Measurements from ENCODE around the gene AMZ2.
"Not testable (repeated sequence)": the region's sequence is repeated elsewhere in the genome, so short reads cannot be mapped to it uniquely, and the experiment has no call there.

DNA sequence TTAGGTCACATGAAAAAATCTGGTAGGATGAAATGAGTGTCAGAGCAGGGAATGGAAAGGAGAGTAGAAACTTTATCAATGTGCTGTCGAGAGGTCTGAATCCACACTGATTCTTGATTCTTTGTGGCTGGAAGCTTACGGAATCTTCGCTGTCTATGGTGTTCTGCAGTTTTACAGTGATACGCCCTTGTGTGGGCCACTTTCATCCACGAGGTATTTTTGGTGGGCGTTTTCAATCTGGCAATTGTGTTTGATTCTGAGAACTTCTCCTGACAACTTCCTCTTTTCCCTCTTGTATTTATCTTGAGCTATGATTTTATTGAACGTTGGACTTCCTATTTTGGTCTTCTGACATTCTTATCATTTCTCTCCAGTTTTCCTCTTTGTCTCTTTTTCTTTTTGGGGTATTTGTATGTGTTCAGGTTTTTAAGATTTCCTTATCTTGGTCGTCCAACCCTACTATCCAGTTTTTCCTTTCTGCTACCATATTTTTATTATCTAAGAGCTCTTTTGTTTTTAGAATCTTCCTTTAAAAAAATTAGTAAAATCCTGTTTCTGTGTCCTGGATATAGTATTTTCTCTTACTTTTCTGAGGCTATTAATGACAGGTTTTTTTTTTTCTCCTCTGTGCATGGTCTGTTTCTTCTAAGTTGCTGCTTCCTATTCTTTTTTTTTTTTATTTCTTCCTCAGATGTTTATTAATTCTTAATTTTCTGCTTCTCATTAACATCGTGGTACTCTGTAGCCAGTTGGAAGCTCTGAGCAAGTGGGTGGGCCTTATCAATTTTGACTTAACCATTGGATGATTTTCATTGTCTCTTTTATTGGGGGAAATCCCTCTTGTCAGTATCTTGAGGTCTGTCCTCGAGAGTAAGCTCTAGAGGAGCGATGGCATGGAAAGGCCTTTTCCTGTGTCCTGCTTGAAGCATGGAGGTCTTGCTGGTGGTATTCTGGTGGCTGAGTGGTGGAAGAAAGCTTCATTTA is 34.1 kb upstream of the AMZ2 start:
- TF ChIP-seq, protein P1, sequence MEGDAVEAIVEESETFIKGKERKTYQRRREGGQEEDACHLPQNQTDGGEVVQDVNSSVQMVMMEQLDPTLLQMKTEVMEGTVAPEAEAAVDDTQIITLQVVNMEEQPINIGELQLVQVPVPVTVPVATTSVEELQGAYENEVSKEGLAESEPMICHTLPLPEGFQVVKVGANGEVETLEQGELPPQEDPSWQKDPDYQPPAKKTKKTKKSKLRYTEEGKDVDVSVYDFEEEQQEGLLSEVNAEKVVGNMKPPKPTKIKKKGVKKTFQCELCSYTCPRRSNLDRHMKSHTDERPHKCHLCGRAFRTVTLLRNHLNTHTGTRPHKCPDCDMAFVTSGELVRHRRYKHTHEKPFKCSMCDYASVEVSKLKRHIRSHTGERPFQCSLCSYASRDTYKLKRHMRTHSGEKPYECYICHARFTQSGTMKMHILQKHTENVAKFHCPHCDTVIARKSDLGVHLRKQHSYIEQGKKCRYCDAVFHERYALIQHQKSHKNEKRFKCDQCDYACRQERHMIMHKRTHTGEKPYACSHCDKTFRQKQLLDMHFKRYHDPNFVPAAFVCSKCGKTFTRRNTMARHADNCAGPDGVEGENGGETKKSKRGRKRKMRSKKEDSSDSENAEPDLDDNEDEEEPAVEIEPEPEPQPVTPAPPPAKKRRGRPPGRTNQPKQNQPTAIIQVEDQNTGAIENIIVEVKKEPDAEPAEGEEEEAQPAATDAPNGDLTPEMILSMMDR (IDR thresholded peaks at IDR 0.05): not testable (repeated sequence)
- TF ChIP-seq POLR2A (IDR thresholded peaks at IDR 0.05): not testable (repeated sequence)

All from suprapubic skin (tissue), 3 donors.